Measurements from ENCODE around the gene SLC35B3.

DNA sequence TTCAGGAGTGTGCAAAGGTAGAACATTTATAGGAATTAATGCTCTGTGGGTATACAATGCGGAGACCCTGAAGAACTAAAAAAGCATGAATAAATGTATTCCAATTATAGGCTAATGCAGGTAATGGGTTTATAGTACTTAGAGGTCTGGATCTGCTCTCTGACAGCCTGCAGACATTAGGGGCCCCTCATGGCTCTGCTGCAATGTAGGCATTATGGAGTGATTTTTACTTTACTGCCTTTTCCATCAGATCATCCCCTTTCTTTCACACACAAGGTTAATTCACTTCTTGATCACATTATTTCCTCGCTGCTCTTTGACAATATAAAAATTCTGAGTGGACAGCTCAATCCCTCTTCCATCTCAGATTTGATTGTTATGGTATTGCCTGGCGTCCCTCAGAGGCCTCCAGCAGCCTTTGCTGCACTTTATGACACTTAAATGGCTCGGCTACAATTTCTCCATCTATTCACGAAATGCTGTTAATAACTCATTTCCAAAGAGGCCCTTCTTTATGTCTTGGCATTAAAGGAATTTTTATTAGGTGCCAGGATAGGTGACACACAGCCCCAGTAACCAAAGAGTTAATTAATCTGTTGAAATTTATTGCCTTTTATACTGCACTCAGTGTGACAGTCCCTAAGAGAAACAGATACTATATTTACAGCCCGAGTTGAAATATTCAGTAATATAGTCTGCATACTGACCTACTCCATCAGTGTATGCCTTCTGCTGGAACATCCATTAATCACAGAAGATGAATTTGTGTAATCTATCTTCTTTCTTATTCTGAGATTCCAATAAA is 33.4 kb upstream of the SLC35B3 start:
- TF ChIP-seq, protein P1, sequence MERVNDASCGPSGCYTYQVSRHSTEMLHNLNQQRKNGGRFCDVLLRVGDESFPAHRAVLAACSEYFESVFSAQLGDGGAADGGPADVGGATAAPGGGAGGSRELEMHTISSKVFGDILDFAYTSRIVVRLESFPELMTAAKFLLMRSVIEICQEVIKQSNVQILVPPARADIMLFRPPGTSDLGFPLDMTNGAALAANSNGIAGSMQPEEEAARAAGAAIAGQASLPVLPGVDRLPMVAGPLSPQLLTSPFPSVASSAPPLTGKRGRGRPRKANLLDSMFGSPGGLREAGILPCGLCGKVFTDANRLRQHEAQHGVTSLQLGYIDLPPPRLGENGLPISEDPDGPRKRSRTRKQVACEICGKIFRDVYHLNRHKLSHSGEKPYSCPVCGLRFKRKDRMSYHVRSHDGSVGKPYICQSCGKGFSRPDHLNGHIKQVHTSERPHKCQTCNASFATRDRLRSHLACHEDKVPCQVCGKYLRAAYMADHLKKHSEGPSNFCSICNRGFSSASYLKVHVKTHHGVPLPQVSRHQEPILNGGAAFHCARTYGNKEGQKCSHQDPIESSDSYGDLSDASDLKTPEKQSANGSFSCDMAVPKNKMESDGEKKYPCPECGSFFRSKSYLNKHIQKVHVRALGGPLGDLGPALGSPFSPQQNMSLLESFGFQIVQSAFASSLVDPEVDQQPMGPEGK (CRISPR knock-in tag; IDR thresholded peaks at IDR 0.05; ENCODE audit: borderline replicate concordance), result no peak
- TF ChIP-seq, protein P2, sequence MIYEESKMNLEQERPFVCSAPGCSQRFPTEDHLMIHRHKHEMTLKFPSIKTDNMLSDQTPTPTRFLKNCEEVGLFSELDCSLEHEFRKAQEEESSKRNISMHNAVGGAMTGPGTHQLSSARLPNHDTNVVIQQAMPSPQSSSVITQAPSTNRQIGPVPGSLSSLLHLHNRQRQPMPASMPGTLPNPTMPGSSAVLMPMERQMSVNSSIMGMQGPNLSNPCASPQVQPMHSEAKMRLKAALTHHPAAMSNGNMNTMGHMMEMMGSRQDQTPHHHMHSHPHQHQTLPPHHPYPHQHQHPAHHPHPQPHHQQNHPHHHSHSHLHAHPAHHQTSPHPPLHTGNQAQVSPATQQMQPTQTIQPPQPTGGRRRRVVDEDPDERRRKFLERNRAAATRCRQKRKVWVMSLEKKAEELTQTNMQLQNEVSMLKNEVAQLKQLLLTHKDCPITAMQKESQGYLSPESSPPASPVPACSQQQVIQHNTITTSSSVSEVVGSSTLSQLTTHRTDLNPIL (CRISPR knock-in tag; IDR thresholded peaks at IDR 0.05; ENCODE audit: low read depth), result no peak
- no peak for TF ChIP-seq ISL1 (CRISPR knock-in tag; IDR thresholded peaks at IDR 0.05)
